SJCRH30 (cell line): ENCODE measurements around the gene PTGFRN. TPM values are rescaled to one million over a fixed set of nuclear protein-coding genes. Genes with fewer than 3 reads are reported as not detected.
A peak's percentile ranks its signal among the peaks of the same experiment; 100 is the strongest.

Experiments
- DNase-seq, 2 experiments: peaks; one replicate each; pipeline ENCODE4 v3.0.0-alpha.2; 2015 to 2020
- H3K27ac ChIP-seq: fragments of 250-450 bp; sonication (Bioruptor Pico); 2 replicates; pipeline ENCODE4 v1.5.1; 2020; ENCODE audit warnings: mild to moderate bottlenecking, moderate library complexity
- H3K27me3 ChIP-seq: fragments of 250-450 bp; sonication (Bioruptor Pico); 2 replicates; pipeline ENCODE4 v1.5.1; 2020; ENCODE audit warnings: mild to moderate bottlenecking, moderate library complexity
- H3K36me3 ChIP-seq: fragments of 250-450 bp; sonication (Bioruptor Pico); 2 replicates; pipeline ENCODE4 v1.5.1; 2020; ENCODE audit warnings: mild to moderate bottlenecking, moderate library complexity
- H3K4me1 ChIP-seq: fragments of 250-450 bp; sonication (Bioruptor Pico); 2 replicates; pipeline ENCODE4 v1.5.1; 2020; ENCODE audit warnings: mild to moderate bottlenecking, moderate library complexity
- H3K4me3 ChIP-seq: fragments of 250-450 bp; sonication (Bioruptor Pico); 2 replicates; pipeline ENCODE4 v1.5.1; 2020; ENCODE audit warnings: mild to moderate bottlenecking, moderate library complexity
- H3K9me3 ChIP-seq: fragments of 250-450 bp; sonication (Bioruptor Pico); replicated peaks from 2 replicates; pipeline ENCODE4 v1.5.1; 2020; ENCODE audit warnings: mild to moderate bottlenecking, moderate library complexity
- total RNA-seq: library from RNA; depleted of rRNA; stranded (reverse); fragments of >200 nt; shearing (Covaris generic); gene quantifications from 2 replicates; pipeline ENCODE4 v1.2.3, GENCODE V29; 2014

Gene PTGFRN
- total RNA-seq, 1 experiment from 2014 or later = 146 TPM

- H3K36me3 ChIP-seq = no peaks in the 10 kb centered on the region
- peak overlapping the region; percentile 96 for H3K27ac ChIP-seq
- DNase-seq = peak; percentile 96 to 97
- no peaks in the 10 kb centered on the region for H3K9me3 ChIP-seq
- no peaks in the 10 kb centered on the region for H3K27me3 ChIP-seq
- H3K4me1 ChIP-seq = peaks cover 33% of the 10 kb centered on the region
- H3K4me3 ChIP-seq = peak overlapping the region; percentile 46
Observed at GRCh38 chr1:116878804-116879477, 30.8 kb upstream of the PTGFRN start.

- H3K27ac ChIP-seq = peak overlapping the region; percentile 96
Observed at GRCh38 chr1:116879478-116880133, 30.1 kb upstream of the PTGFRN start.

GRCh38 chr1:116880917-116881316 lies 28.8 kb upstream of the PTGFRN start:
- peaks cover 34% of the 10 kb centered on the region for H3K4me1 ChIP-seq
- no peaks in the 10 kb centered on the region for H3K36me3 ChIP-seq
- H3K27ac ChIP-seq = no peak overlapping the region
- H3K4me3 ChIP-seq = no peak overlapping the region
- no peak for DNase-seq
- no peaks in the 10 kb centered on the region for H3K27me3 ChIP-seq
- no peaks in the 10 kb centered on the region for H3K9me3 ChIP-seq

More at GRCh38 chr1:116879478-116880133, 30.1 kb upstream of the PTGFRN start:
- DNase-seq = no peak
- Histone ChIP-seq H3K4me3 (peak overlapping the region; percentile 46), H3K36me3 (no peaks in the 10 kb centered on the region), H3K9me3 (no peaks in the 10 kb centered on the region), H3K27me3 (no peaks in the 10 kb centered on the region), H3K4me1 (peaks cover 33% of the 10 kb centered on the region)

DNA sequence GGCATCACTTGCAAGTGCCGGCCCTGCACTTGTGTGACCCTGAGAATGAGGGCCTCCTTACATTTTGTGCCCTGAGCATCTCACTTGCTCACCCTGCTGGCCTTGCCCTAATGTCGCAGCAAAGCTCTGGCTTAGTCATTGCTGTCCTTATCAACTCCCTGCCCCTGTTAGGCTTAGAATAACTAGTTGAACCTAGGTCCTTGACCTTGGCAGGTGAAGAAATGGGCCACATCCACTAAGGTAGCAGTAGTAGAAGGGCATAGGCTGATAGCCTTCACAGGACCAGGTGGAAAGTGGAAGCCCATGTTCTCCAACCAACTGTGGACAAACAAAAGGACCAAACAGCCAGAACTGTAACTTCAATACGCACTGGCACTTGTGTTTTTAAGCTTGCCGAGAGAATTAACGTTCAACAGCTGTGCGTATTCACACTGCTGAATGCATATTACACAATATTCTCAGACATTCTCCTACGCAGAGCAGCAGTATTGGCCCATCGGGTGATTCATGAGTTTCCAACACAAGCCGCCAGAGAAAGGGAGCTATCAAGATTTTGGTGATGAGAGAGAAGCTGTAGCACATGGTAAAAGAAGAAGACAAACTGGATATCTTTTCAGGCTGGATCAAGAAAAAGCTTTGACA lies 27.7 kb upstream of the PTGFRN start:
- H3K27me3 ChIP-seq = no peaks in the 10 kb centered on the region
- H3K9me3 ChIP-seq = no peaks in the 10 kb centered on the region
- DNase-seq = peak; percentile 61 to 77
- peak overlapping the region; percentile 33 for H3K27ac ChIP-seq
- peaks cover 43% of the 10 kb centered on the region for H3K4me1 ChIP-seq
- H3K4me3 ChIP-seq = no peak overlapping the region
- no peaks in the 10 kb centered on the region for H3K36me3 ChIP-seq

DNA sequence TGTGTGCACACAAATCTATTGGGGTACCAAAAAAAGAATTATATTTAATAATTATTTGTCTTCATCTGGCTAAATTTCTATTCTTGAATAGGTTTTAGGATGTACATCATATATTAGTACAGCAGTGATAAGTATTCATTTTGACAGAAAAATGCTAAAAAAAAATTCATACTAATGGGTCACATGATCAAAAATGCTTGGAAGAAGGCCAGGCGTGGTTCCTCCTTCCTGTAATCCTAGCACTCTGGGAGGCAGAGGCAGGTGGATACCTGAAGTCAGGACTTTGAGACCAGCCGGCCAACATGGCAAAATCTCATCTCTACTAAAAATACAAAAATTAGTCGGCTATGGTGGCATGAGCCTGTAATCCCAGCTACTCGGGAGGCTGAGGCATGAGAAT lies 26.9 kb upstream of the PTGFRN start:
- no peak for DNase-seq
- Histone ChIP-seq H3K36me3 (no peaks in the 10 kb centered on the region), H3K9me3 (no peaks in the 10 kb centered on the region), H3K4me3 (no peak overlapping the region), H3K27ac (no peak overlapping the region), H3K4me1 (peaks cover 37% of the 10 kb centered on the region), H3K27me3 (no peaks in the 10 kb centered on the region)

DNA sequence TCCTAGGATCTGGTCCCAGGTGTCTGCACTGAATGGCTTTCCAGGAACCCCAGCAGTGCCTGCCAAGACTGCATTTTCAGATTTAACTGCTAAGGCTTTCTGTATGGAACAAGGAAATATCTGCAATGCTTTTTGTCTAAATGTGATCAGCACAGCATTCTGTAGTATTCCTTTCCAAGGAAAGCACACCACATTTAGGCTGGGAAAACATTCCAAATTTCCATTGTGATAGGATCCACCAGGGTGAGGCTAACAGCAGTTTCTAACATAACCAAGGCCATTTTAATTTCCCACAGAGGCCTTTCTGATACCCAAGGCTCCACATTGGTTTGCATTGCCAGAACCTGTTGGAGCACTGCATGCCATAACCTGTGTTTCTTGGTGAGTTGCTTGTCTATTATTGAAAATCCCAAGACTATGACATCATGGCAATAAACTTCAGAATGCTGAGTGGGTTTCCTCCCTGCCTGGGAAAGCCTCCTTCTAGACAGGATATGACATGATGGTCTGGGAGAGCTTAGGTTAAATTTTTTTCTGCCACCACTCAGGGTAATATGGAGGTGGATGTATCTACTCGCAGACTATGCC lies 23.3 kb upstream of the PTGFRN start:
- H3K4me3 ChIP-seq = no peak overlapping the region
- H3K27me3 ChIP-seq = no peaks in the 10 kb centered on the region
- peaks cover 26% of the 10 kb centered on the region for H3K4me1 ChIP-seq
- DNase-seq = no peak
- no peaks in the 10 kb centered on the region for H3K9me3 ChIP-seq
- no peak overlapping the region for H3K27ac ChIP-seq
- no peaks in the 10 kb centered on the region for H3K36me3 ChIP-seq

- Histone ChIP-seq H3K4me1 (peaks cover 18% of the 10 kb centered on the region), H3K27me3 (no peaks in the 10 kb centered on the region), H3K4me3 (no peak overlapping the region), H3K27ac (no peak overlapping the region), H3K36me3 (no peaks in the 10 kb centered on the region), H3K9me3 (no peaks in the 10 kb centered on the region)
- no peak for DNase-seq
Observed at GRCh38 chr1:116887212-116887611, 22.5 kb upstream of the PTGFRN start.

GRCh38 chr1:116889380-116889779 lies 20.3 kb upstream of the PTGFRN start:
- no peak overlapping the region for H3K27ac ChIP-seq
- H3K4me1 ChIP-seq = peaks cover 15% of the 10 kb centered on the region
- H3K36me3 ChIP-seq = no peaks in the 10 kb centered on the region
- H3K9me3 ChIP-seq = peaks cover 6% of the 10 kb centered on the region; the same call in 1 of the 2 replicates
- H3K27me3 ChIP-seq = no peaks in the 10 kb centered on the region
- no peak for DNase-seq
- H3K4me3 ChIP-seq = no peak overlapping the region

DNA sequence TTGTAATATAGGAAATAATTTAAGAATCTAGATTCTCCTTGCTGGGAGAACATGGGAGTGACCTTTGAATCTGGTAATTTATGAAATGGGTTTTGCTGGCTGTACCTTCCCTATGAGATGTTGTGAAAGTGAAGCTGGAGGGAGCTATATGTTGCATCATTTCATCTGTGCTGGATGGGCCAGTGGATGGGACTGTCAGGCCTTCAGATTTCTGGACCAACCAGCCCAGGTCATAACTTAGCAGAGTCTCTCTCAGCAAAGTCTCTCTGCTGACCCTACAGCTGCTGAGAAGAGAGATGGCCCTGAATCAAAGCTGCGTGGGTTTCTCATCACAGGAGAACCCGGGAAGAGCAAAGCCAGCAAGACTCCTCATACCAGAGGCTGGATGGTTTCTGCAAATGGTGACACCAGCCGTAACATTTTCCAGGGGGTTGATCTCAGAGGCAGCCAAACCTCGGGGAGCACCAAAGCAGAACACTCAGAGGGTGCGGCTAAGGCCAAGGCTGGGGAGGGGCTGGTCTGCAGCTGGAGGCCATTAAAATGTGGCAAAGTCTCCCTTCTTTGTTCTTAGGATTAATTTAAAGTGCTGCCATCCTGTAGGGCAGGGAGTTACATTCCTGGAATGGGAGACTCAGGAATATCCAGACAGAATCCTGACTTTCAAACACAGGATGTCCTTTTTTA lies 18.2 kb upstream of the PTGFRN start:
- H3K36me3 ChIP-seq = no peaks in the 10 kb centered on the region
- H3K4me1 ChIP-seq = peaks cover 8% of the 10 kb centered on the region
- H3K27me3 ChIP-seq = no peaks in the 10 kb centered on the region
- peaks cover 15% of the 10 kb centered on the region for H3K9me3 ChIP-seq
- H3K27ac ChIP-seq = no peak overlapping the region
- H3K4me3 ChIP-seq = no peak overlapping the region
- DNase-seq = no peak

DNA sequence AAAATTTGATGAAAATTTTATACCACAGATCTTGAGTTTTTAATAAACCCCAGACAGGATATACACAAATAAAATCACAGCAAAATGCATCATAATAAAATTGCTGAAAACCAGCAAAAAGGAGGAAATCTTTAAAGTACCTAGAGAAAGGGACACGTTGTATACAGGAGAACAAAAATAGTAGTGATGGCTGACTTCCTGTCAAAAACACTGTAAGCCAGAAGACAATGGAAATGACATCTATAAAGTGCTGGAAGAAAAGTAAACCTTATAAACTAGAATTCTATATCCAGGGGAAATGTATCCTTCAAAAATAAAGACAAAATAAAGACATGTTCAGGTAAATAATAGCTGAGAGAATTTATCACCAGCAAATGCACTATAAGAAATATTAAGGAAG lies 14.6 kb upstream of the PTGFRN start:
- Histone ChIP-seq H3K27me3 (no peaks in the 10 kb centered on the region), H3K27ac (no peak overlapping the region), H3K9me3 (peaks cover 15% of the 10 kb centered on the region), H3K4me3 (no peak overlapping the region), H3K36me3 (no peaks in the 10 kb centered on the region), H3K4me1 (no peaks in the 10 kb centered on the region)
- DNase-seq = no peak

DNA sequence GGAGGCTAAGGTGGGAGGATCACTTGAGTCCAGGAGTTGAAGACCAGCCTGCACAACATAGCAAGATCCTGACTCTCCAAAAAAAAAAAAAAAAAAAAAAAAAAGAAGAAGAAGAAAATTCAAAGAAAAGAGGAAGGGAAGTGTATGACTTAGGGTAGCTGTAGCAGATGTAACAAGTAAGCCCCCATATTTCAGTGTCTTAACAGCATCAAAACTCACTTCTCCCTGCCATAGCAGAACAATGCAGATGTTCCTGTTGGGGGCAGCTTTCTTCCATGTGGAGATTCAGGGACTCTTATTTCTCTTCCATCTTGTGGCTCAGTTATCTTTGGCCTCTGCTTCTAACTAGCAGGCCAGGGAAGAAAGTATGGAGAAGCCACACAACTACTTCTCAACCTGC lies 10.2 kb upstream of the PTGFRN start:
- Histone ChIP-seq H3K27ac (no peak overlapping the region), H3K36me3 (no peaks in the 10 kb centered on the region), H3K9me3 (peaks cover 8% of the 10 kb centered on the region), H3K27me3 (0 out of 2 replicates have a peak, but pooled peaks cover 3% of the 10 kb centered on the region), H3K4me3 (no peak overlapping the region), H3K4me1 (no peaks in the 10 kb centered on the region)
- no peak for DNase-seq

GRCh38 chr1:116900471-116901365 lies 9.0 kb upstream of the PTGFRN start:
- no peaks in the 10 kb centered on the region for H3K36me3 ChIP-seq
- 0 out of 2 replicates have a peak, but pooled peaks cover 3% of the 10 kb centered on the region for H3K27me3 ChIP-seq
- no peak overlapping the region for H3K27ac ChIP-seq
- H3K4me1 ChIP-seq = no peaks in the 10 kb centered on the region
- H3K4me3 ChIP-seq = no peak overlapping the region
- no peak for DNase-seq
- no peaks in the 10 kb centered on the region; the same call in 1 of the 2 replicates for H3K9me3 ChIP-seq

DNA sequence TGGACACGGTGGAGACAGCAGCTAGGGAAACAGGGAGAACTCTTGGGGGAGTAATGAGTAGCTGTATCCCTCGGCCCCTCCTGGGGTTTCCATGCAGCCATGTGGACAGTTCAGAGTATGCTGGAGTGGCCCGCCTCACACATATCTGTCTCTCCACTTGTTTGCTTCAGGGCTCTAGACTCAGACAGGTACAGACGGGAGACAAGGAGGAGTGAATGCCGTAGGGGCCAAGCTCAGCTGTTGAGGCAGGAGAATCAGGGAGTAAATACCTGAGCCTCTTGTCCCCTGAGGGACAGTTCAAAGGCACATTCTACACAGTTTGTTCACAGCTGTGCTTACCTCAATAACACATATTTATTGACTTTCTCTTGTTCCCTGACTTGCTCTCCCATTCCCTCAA lies 7.7 kb upstream of the PTGFRN start:
- Histone ChIP-seq H3K27ac (no peak overlapping the region), H3K4me3 (no peak overlapping the region), H3K27me3 (0 out of 2 replicates have a peak, but pooled peaks cover 3% of the 10 kb centered on the region), H3K36me3 (no peaks in the 10 kb centered on the region), H3K4me1 (no peaks in the 10 kb centered on the region), H3K9me3 (no peaks in the 10 kb centered on the region)
- DNase-seq = no peak
